Measurements from ENCODE around the gene FAM149A.

Gene FAM149A

GRCh38 chr4:186149872-186150271 is 45.4 kb downstream of the FAM149A start:
- DNase-seq, result peak; percentile 21
- in situ Hi-C loops (cut with HindIII; ENCODE audit: low pct_ligation_motif_present, low sequenced_read_pairs), result no loop called here
- H3K27ac ChIP-seq, result no peak overlapping the region
- H3K36me3 ChIP-seq (replicated peaks), result no peaks in the 10 kb centered on the region
- no peaks in the 10 kb centered on the region for H3K27me3 ChIP-seq (replicated peaks)
- H3K4me3 ChIP-seq (ENCODE audit: low read depth, low read length), result peak overlapping the region; percentile 24
- peak; percentile 88 for TF ChIP-seq CTCF (IDR thresholded peaks at IDR 0.05; ENCODE audit: low read depth, low read length, missing control alignments)

GRCh38 chr4:186150926-186151325 is 46.4 kb downstream of the FAM149A start:
- H3K4me3 ChIP-seq (ENCODE audit: low read depth, low read length), result no peak overlapping the region
- no peaks in the 10 kb centered on the region for H3K36me3 ChIP-seq (replicated peaks)
- no peaks in the 10 kb centered on the region for H3K27me3 ChIP-seq (replicated peaks)
- no peak for DNase-seq
- no peak overlapping the region for H3K27ac ChIP-seq
- in situ Hi-C loops (cut with HindIII; ENCODE audit: low pct_ligation_motif_present, low sequenced_read_pairs), result no loop called here
- TF ChIP-seq CTCF (IDR thresholded peaks at IDR 0.05; ENCODE audit: low read depth, low read length, missing control alignments), result no peak

- in situ Hi-C loops (cut with HindIII; ENCODE audit: low pct_ligation_motif_present, low sequenced_read_pairs), result no loop called here
- no peak for DNase-seq
- H3K27ac ChIP-seq, result no peak overlapping the region
- TF ChIP-seq CTCF (IDR thresholded peaks at IDR 0.05; ENCODE audit: low read depth, low read length, missing control alignments), result no peak
- no peaks in the 10 kb centered on the region for H3K27me3 ChIP-seq (replicated peaks)
- no peak overlapping the region for H3K4me3 ChIP-seq (ENCODE audit: low read depth, low read length)
- H3K36me3 ChIP-seq (replicated peaks), result no peaks in the 10 kb centered on the region
Measured at GRCh38 chr4:186151499-186151898, 47.0 kb downstream of the FAM149A start.

GRCh38 chr4:186158021-186158813 is 53.7 kb downstream of the FAM149A start:
- in situ Hi-C loops (cut with HindIII; ENCODE audit: low pct_ligation_motif_present, low sequenced_read_pairs), result no loop called here
- no peak for DNase-seq
- H3K27me3 ChIP-seq (replicated peaks), result no peaks in the 10 kb centered on the region
- H3K36me3 ChIP-seq (replicated peaks), result no peaks in the 10 kb centered on the region
- no peak overlapping the region for H3K4me3 ChIP-seq (ENCODE audit: low read depth, low read length)
- H3K27ac ChIP-seq, result no peak overlapping the region
- TF ChIP-seq CTCF (IDR thresholded peaks at IDR 0.05; ENCODE audit: low read depth, low read length, missing control alignments), result no peak

GRCh38 chr4:186158966-186159365 is 54.5 kb downstream of the FAM149A start:
- TF ChIP-seq CTCF (IDR thresholded peaks at IDR 0.05; ENCODE audit: low read depth, low read length, missing control alignments), result no peak
- Histone ChIP-seq H3K36me3 (replicated peaks) (no peaks in the 10 kb centered on the region), H3K4me3 (ENCODE audit: low read depth, low read length) (no peak overlapping the region), H3K27ac (no peak overlapping the region), H3K27me3 (replicated peaks) (no peaks in the 10 kb centered on the region)
- in situ Hi-C loops (cut with HindIII; ENCODE audit: low pct_ligation_motif_present, low sequenced_read_pairs), result no loop called here
- no peak for DNase-seq

- H3K27ac ChIP-seq, result no peak overlapping the region
- in situ Hi-C loops (cut with HindIII; ENCODE audit: low pct_ligation_motif_present, low sequenced_read_pairs), result no loop called here
- no peak overlapping the region for H3K4me3 ChIP-seq (ENCODE audit: low read depth, low read length)
- TF ChIP-seq CTCF (IDR thresholded peaks at IDR 0.05; ENCODE audit: low read depth, low read length, missing control alignments), result no peak
- no peaks in the 10 kb centered on the region for H3K36me3 ChIP-seq (replicated peaks)
- no peak for DNase-seq
- H3K27me3 ChIP-seq (replicated peaks), result no peaks in the 10 kb centered on the region
Measured at GRCh38 chr4:186159613-186160012, 55.1 kb downstream of the FAM149A start.

All from brain microvascular endothelial cell (primary cell).